Subcutaneous adipose tissue (tissue), 4 donors: Measurements from ENCODE around the gene NUDT17. TPM values are rescaled to one million over a fixed set of nuclear protein-coding genes. Genes with fewer than 3 reads are reported as not detected.

Experiments used
- CTCF ChIP-seq: fragments of 450-650 bp; IDR thresholded peaks from one replicate; pipeline ENCODE4 v1.5.1; 2016; ENCODE audit warnings: low read depth, mild to moderate bottlenecking, control low read depth, antibody characterized with exemption, moderate library complexity
- total RNA-seq, 4 donors: library from RNA; depleted of rRNA; stranded (reverse); fragments of >200 nt; gene quantifications; one replicate each; pipeline ENCODE4 v1.1.0, GENCODE V29; 2016

NUDT17 gene
- total RNA-seq, 4 donors from 2014 or later = 0.75 to 4.6 (median 2.4) TPM

GRCh38 chr1:145887631-145888030 lies 42.2 kb downstream of the NUDT17 start:
- TF ChIP-seq CTCF = no peak

GRCh38 chr1:145889722-145890121 lies 44.3 kb downstream of the NUDT17 start:
- no peak for TF ChIP-seq CTCF

GRCh38 chr1:145891143-145891542 lies 45.7 kb downstream of the NUDT17 start:
- no peak for TF ChIP-seq CTCF

- TF ChIP-seq CTCF = no peak
Measured at GRCh38 chr1:145891587-145892485, 46.4 kb downstream of the NUDT17 start.

- no peak for TF ChIP-seq CTCF
Measured at GRCh38 chr1:145892486-145893087, 47.2 kb downstream of the NUDT17 start.

- no peak for TF ChIP-seq CTCF
Measured at GRCh38 chr1:145893306-145894055, 48.1 kb downstream of the NUDT17 start.

- no peak for TF ChIP-seq CTCF
Measured at GRCh38 chr1:145895471-145895870, 50.0 kb downstream of the NUDT17 start.
